Measurements from ENCODE around the gene BPIFB4.

BPIFB4 gene

DNA sequence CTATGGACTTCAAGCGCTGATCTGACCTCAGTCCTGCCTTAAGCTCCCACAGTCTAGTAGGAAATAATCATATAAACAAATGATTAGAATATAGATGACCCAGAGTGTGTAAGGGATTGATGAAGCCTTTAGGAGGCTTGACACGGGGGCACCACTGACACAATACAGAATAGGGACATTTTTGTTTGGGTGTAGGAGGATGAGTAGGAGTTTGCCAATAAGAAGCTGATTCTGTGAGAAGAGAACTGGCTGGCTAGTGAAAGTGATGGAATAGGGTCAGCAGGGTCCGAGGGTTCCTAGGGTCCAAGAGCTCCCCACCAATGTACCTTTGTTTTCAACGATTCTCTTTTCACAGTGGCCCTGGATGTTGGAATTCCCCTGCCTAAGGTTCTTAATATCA lies 7.1 kb upstream of the BPIFB4 start:
- H3K14ac ChIP-seq (ENCODE audit: low read length in 2 of 2), result no peak overlapping the region
- no peak overlapping the region for H2AFZ ChIP-seq (ENCODE audit: low read depth, low read length)
- no peak overlapping the region for H2AK5ac ChIP-seq (ENCODE audit: low read length, severe bottlenecking)
- H2BK15ac ChIP-seq (ENCODE audit: low read depth, poor library complexity, severe bottlenecking), result no peak overlapping the region
- H2BK12ac ChIP-seq (ENCODE audit: low read length in 2 of 2), result no peak overlapping the region
- H3K79me1 ChIP-seq (replicated peaks; ENCODE audit: low read length, poor library complexity, severe bottlenecking), result no peaks in the 10 kb centered on the region
- WGBS, result 64% methylated on average over 3 of the region's 4 CpGs
- H3K23ac ChIP-seq (ENCODE audit: low read length in 2 of 2), result no peak overlapping the region
- no peak overlapping the region for H4K8ac ChIP-seq (ENCODE audit: low read length)
- no peak overlapping the region for H2BK5ac ChIP-seq (ENCODE audit: low read depth, low read length, poor library complexity, severe bottlenecking)
- peaks cover 23 to 97% of the 10 kb centered on the region in 2 experiments for H3K27me3 ChIP-seq (ENCODE audit: control insufficient read depth in 1 of 2, insufficient read depth in 1 of 2, low read length in 2 of 2)
- no peak overlapping the region for H3K9ac ChIP-seq (ENCODE audit: low read length)
- no peak overlapping the region for H4K91ac ChIP-seq (ENCODE audit: low read length)
- no peak overlapping the region for H2BK120ac ChIP-seq (ENCODE audit: low read depth, low read length)
- no peak for DNase-seq
- H3K4me1 ChIP-seq (ENCODE audit: control insufficient read depth, insufficient read depth, low read depth, low read length), result peaks cover 2% of the 10 kb centered on the region
- no peak overlapping the region for H3K4me2 ChIP-seq (ENCODE audit: low read length, poor library complexity, severe bottlenecking)
- H3K36me3 ChIP-seq (ENCODE audit: control insufficient read depth in 1 of 2, insufficient read depth in 2 of 2, low read depth in 1 of 2, low read length in 2 of 2), result no peaks in the 10 kb centered on the region
- H3K18ac ChIP-seq (ENCODE audit: low read depth in 1 of 2, low read length in 2 of 2), result no peak overlapping the region
- H3K4ac ChIP-seq (ENCODE audit: low read depth in 1 of 2, low read length in 2 of 2), result no peak overlapping the region
- H3K9me3 ChIP-seq (ENCODE audit: control insufficient read depth, low read length), result peaks cover 5% of the 10 kb centered on the region
- no peak overlapping the region for H3K27ac ChIP-seq (ENCODE audit: low read length, poor library complexity, severe bottlenecking)
- H3K4me3 ChIP-seq (ENCODE audit: insufficient read depth in 1 of 2, low read depth in 1 of 2, low read length in 2 of 2), result no peak overlapping the region

DNA sequence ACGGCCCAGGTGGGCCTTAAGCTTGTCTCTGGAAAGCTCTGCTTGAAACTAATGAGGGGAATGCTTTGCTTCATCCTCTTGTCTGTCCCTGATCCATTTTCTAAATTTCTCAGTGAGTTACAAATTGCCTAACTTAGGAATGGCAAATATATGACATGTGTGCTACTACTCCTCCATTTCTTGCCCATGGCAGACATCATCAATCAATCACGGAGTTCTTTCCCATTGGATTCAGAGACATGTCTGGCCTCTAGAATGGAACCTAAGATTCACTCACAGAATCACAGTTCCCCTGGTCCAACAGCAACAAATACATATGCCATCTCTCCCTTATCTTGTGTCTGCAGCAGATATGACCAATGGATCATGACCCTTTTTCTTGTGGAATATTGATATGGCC lies 6.6 kb upstream of the BPIFB4 start:
- no peak for DNase-seq
- H2BK5ac ChIP-seq (ENCODE audit: low read depth, low read length, poor library complexity, severe bottlenecking), result no peak overlapping the region
- peaks cover 27 to 97% of the 10 kb centered on the region in 2 experiments for H3K27me3 ChIP-seq (ENCODE audit: control insufficient read depth in 1 of 2, insufficient read depth in 1 of 2, low read length in 2 of 2)
- no peak overlapping the region for H2BK12ac ChIP-seq (ENCODE audit: low read length in 2 of 2)
- H3K4ac ChIP-seq (ENCODE audit: low read depth in 1 of 2, low read length in 2 of 2), result no peak overlapping the region
- no peak overlapping the region for H3K27ac ChIP-seq (ENCODE audit: low read length, poor library complexity, severe bottlenecking)
- peaks cover 2% of the 10 kb centered on the region for H3K4me1 ChIP-seq (ENCODE audit: control insufficient read depth, insufficient read depth, low read depth, low read length)
- H3K23ac ChIP-seq (ENCODE audit: low read length in 2 of 2), result no peak overlapping the region
- no peak overlapping the region for H2AK5ac ChIP-seq (ENCODE audit: low read length, severe bottlenecking)
- H3K18ac ChIP-seq (ENCODE audit: low read depth in 1 of 2, low read length in 2 of 2), result no peak overlapping the region
- H2BK120ac ChIP-seq (ENCODE audit: low read depth, low read length), result no peak overlapping the region
- H3K79me1 ChIP-seq (replicated peaks; ENCODE audit: low read length, poor library complexity, severe bottlenecking), result no peaks in the 10 kb centered on the region
- no peak overlapping the region for H3K4me2 ChIP-seq (ENCODE audit: low read length, poor library complexity, severe bottlenecking)
- no peaks in the 10 kb centered on the region for H3K36me3 ChIP-seq (ENCODE audit: control insufficient read depth in 1 of 2, insufficient read depth in 2 of 2, low read depth in 1 of 2, low read length in 2 of 2)
- no peak overlapping the region for H2AFZ ChIP-seq (ENCODE audit: low read depth, low read length)
- no peak overlapping the region for H4K8ac ChIP-seq (ENCODE audit: low read length)
- peaks cover 5% of the 10 kb centered on the region for H3K9me3 ChIP-seq (ENCODE audit: control insufficient read depth, low read length)
- no peak overlapping the region for H2BK15ac ChIP-seq (ENCODE audit: low read depth, poor library complexity, severe bottlenecking)
- no peak overlapping the region for H3K14ac ChIP-seq (ENCODE audit: low read length in 2 of 2)
- H3K9ac ChIP-seq (ENCODE audit: low read length), result no peak overlapping the region
- no peak overlapping the region for H3K4me3 ChIP-seq (ENCODE audit: insufficient read depth in 1 of 2, low read depth in 1 of 2, low read length in 2 of 2)
- WGBS, result 80% methylated on average over 2 of the region's 2 CpGs
- H4K91ac ChIP-seq (ENCODE audit: low read length), result no peak overlapping the region

DNA sequence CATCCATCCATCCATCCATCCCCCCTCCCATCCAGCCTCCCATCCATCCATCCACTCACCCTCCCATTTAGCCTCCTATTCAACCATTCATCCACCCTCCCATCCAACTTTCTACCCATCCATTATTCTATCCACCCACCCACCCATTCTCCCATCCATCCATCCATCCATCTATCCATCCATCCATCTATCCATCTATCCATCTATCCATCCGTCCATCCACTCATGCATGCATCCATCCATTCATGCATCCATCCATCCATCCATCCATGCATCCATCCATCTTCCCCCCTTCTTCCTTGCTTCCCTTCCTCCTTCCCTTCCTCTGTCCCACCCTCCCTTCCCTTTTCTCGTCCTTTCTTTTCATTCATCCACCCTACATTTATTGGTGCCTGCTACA lies 4.8 kb upstream of the BPIFB4 start:
- no peak overlapping the region for H3K4me3 ChIP-seq (ENCODE audit: insufficient read depth in 1 of 2, low read depth in 1 of 2, low read length in 2 of 2)
- no peak overlapping the region for H2AK5ac ChIP-seq (ENCODE audit: low read length, severe bottlenecking)
- H2BK5ac ChIP-seq (ENCODE audit: low read depth, low read length, poor library complexity, severe bottlenecking), result no peak overlapping the region
- no peak overlapping the region for H3K9ac ChIP-seq (ENCODE audit: low read length)
- no peak overlapping the region for H3K14ac ChIP-seq (ENCODE audit: low read length in 2 of 2)
- no peak overlapping the region for H3K4me2 ChIP-seq (ENCODE audit: low read length, poor library complexity, severe bottlenecking)
- no peak overlapping the region for H4K8ac ChIP-seq (ENCODE audit: low read length)
- H3K9me3 ChIP-seq (ENCODE audit: control insufficient read depth, low read length), result peaks cover 5% of the 10 kb centered on the region
- H3K18ac ChIP-seq (ENCODE audit: low read depth in 1 of 2, low read length in 2 of 2), result no peak overlapping the region
- peaks cover 2% of the 10 kb centered on the region for H3K4me1 ChIP-seq (ENCODE audit: control insufficient read depth, insufficient read depth, low read depth, low read length)
- 62% methylated on average over 2 of the region's 2 CpGs for WGBS
- DNase-seq, result no peak
- no peak overlapping the region for H2BK15ac ChIP-seq (ENCODE audit: low read depth, poor library complexity, severe bottlenecking)
- H3K36me3 ChIP-seq (ENCODE audit: control insufficient read depth in 1 of 2, insufficient read depth in 2 of 2, low read depth in 1 of 2, low read length in 2 of 2), result no peaks in the 10 kb centered on the region
- peaks cover 28 to 95% of the 10 kb centered on the region in 2 experiments for H3K27me3 ChIP-seq (ENCODE audit: control insufficient read depth in 1 of 2, insufficient read depth in 1 of 2, low read length in 2 of 2)
- no peak overlapping the region for H2BK12ac ChIP-seq (ENCODE audit: low read length in 2 of 2)
- H3K79me1 ChIP-seq (replicated peaks; ENCODE audit: low read length, poor library complexity, severe bottlenecking), result no peaks in the 10 kb centered on the region
- no peak overlapping the region for H3K27ac ChIP-seq (ENCODE audit: low read length, poor library complexity, severe bottlenecking)
- H2AFZ ChIP-seq (ENCODE audit: low read depth, low read length), result no peak overlapping the region
- no peak overlapping the region for H3K4ac ChIP-seq (ENCODE audit: low read depth in 1 of 2, low read length in 2 of 2)
- H2BK120ac ChIP-seq (ENCODE audit: low read depth, low read length), result no peak overlapping the region
- no peak overlapping the region for H3K23ac ChIP-seq (ENCODE audit: low read length in 2 of 2)
- H4K91ac ChIP-seq (ENCODE audit: low read length), result no peak overlapping the region

- peaks cover 5% of the 10 kb centered on the region for H3K9me3 ChIP-seq (ENCODE audit: control insufficient read depth, low read length)
- no peak overlapping the region for H4K8ac ChIP-seq (ENCODE audit: low read length)
These were observed 4.2 kb upstream of the BPIFB4 start for GRCh38 chr20:33075281-33075680.

More at GRCh38 chr20:33075281-33075680, 4.2 kb upstream of the BPIFB4 start:
- Histone ChIP-seq H4K91ac (ENCODE audit: low read length) (no peak overlapping the region), H3K4me3 (ENCODE audit: insufficient read depth in 1 of 2, low read depth in 1 of 2, low read length in 2 of 2) (no peak overlapping the region), H3K27me3 (ENCODE audit: control insufficient read depth in 1 of 2, insufficient read depth in 1 of 2, low read length in 2 of 2) (peaks cover 26 to 93% of the 10 kb centered on the region in 2 experiments), H3K27ac (ENCODE audit: low read length, poor library complexity, severe bottlenecking) (no peak overlapping the region), H3K4ac (ENCODE audit: low read depth in 1 of 2, low read length in 2 of 2) (no peak overlapping the region), H3K4me1 (ENCODE audit: control insufficient read depth, insufficient read depth, low read depth, low read length) (peaks cover 2% of the 10 kb centered on the region), H2AFZ (ENCODE audit: low read depth, low read length) (no peak overlapping the region), H2BK12ac (ENCODE audit: low read length in 2 of 2) (no peak overlapping the region), H3K14ac (ENCODE audit: low read length in 2 of 2) (no peak overlapping the region), H2AK5ac (ENCODE audit: low read length, severe bottlenecking) (no peak overlapping the region), H3K18ac (ENCODE audit: low read depth in 1 of 2, low read length in 2 of 2) (no peak overlapping the region), H3K4me2 (ENCODE audit: low read length, poor library complexity, severe bottlenecking) (no peak overlapping the region), H2BK15ac (ENCODE audit: low read depth, poor library complexity, severe bottlenecking) (no peak overlapping the region), H2BK120ac (ENCODE audit: low read depth, low read length) (no peak overlapping the region), H2BK5ac (ENCODE audit: low read depth, low read length, poor library complexity, severe bottlenecking) (no peak overlapping the region), H3K36me3 (ENCODE audit: control insufficient read depth in 1 of 2, insufficient read depth in 2 of 2, low read depth in 1 of 2, low read length in 2 of 2) (no peaks in the 10 kb centered on the region), H3K23ac (ENCODE audit: low read length in 2 of 2) (no peak overlapping the region), H3K79me1 (replicated peaks; ENCODE audit: low read length, poor library complexity, severe bottlenecking) (no peaks in the 10 kb centered on the region), H3K9ac (ENCODE audit: low read length) (no peak overlapping the region)
- WGBS, result 71% methylated on average over 6 of the region's 6 CpGs
- no peak for DNase-seq

All from mesenchymal stem cell (in vitro differentiated cells and primary cell).